IPS-11a (cell line): Measurements from ENCODE around the gene FARS2.

Experiments used
- H3K4me3 ChIP-seq: one replicate; pipeline ENCODE4 v1.5.1; 2013; ENCODE audit warnings: low read depth, low read length, control low read depth

Gene FARS2

DNA sequence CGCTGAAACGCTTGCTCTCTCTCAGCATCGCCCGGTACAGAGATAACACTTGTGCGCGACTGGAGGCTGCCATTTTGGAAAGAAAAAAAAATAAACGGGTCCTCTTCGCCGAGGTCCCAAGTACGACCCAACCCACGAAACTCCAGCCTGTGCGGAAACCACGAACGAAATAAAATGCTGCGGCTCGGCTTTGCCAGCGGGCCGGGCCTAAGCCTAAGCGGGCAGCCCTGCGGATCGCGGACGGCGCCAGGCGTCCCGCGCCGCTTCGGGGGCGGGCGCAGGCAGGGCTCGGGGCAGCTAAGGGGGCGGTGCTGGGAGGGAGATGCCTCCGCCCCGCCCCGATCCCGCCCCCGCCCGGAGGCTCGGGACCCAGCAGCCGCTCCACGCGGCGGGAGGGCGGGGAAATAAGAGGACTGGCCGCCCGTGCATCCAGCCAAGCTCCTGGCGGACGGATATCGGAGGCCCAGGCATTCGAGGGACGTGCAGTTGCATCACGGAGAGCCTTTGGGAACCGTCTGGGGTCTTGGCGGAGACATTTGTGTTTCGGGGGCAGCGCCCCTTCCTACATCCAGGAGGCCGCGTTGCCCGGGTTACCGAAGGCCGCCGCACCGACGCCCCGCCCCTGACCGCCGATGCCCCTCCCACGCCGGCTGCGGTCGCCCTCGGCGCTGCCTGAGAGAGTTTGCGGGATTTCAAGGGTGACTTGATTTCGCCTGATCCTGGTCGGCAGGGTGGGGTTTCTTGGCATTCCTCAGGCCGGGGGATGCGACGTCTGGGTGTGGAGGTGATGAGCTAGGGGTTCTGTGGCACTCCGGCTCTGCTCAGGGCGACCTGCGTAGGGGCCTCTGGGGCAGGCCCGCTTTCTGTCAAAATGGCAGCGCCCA lies at the start of gene FARS2, which contains the start of gene LYRM4:
TSS of gene FARS2 (plus strand) at position 853 of the 884 bp plus-strand sequence.
TSS of gene LYRM4 (minus strand) at position 290 of the 884 bp plus-strand sequence. CDS start at position 73, 217 bp downstream.
- peak within 1 kb of the TSS; percentile 87 for H3K4me3 ChIP-seq

- no peak overlapping the region for H3K4me3 ChIP-seq
Measured at GRCh38 chr6:5213836-5214235, 47.5 kb upstream of the FARS2 start.

GRCh38 chr6:5214570-5215052 lies 46.7 kb upstream of the FARS2 start:
- no peak overlapping the region for H3K4me3 ChIP-seq

DNA sequence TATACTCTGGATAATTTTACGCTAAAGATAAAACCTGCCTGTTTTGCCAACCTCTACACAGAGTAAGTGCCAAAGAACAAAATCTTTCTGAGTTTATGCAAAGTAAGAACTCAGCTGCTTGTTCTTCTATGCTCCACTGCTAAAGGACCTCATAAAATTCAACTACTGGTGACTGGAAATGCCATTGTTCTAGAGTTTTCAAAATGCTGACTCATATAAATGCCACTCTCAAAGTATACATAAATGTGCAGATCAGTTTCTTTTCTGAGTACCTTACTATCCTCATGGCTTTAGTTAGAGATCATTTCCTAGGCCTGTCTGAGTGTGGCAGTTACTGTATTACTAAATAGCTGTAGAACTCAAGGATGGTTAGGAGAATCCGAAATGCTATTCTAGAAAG lies 46.2 kb upstream of the FARS2 start:
- H3K4me3 ChIP-seq: no peak overlapping the region

GRCh38 chr6:5215799-5216198 lies 45.5 kb upstream of the FARS2 start:
- H3K4me3 ChIP-seq: no peak overlapping the region

DNA sequence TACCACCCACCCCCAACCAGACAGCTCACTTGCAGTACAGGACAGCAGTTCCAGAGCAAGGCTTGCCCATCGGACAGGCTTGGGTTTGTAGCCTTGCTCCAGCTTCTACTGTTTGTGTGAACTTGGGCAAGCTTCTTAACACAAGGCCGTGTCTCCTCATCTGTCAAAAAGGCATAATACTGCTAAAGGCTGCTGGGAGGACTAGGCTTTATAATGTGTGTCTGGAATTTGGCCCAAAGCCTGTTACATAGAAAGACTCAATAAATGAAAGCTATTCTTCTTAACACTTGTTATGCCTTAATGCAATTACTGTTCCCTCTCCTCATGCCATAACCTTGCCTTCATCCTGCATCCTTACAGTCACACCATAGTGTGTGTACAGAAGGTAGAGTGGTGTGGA lies 44.0 kb upstream of the FARS2 start:
- no peak overlapping the region for H3K4me3 ChIP-seq

- no peak overlapping the region for H3K4me3 ChIP-seq
Measured at GRCh38 chr6:5219011-5219691, 42.2 kb upstream of the FARS2 start.

DNA sequence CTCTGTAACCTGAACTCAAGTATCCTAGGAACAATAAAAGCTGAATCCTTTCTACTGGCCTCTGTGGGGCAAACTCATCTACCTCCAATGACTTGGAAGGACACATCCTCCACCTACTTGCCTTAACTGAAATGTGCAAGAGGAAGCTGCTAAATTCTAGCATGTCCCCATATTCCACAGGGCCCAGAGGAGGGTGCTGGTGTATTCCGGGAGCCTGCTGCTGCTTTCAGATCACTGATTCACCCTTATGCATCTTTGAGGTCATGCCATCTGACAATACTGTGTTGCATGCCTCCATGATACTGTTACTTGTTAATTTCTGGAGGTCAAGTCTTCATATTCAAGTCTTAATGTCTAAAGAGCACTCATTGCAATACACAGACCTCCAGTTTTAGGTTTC lies 40.9 kb upstream of the FARS2 start:
- H3K4me3 ChIP-seq: no peak overlapping the region

GRCh38 chr6:5223309-5223708 lies 38.0 kb upstream of the FARS2 start:
- H3K4me3 ChIP-seq: no peak overlapping the region

DNA sequence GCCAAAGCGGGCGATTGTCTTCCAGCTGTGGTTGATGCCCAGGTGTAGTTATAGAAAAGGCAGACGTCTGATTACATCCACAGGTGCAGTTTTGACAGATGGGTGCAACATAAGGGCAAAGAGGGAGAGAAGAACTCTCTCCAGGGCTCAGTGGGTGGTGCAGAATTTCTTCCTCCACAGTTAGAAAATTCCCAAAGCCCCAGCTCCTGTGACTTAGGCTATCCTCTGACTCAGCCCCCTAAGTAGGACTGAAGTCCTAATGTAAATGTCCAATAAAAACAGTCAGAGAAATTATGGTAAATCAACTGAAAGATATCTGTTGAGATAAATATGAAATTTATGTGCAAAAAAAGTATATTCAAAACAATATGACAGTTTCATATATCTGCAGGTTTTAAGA lies 32.0 kb upstream of the FARS2 start:
- H3K4me3 ChIP-seq: no peak overlapping the region

DNA sequence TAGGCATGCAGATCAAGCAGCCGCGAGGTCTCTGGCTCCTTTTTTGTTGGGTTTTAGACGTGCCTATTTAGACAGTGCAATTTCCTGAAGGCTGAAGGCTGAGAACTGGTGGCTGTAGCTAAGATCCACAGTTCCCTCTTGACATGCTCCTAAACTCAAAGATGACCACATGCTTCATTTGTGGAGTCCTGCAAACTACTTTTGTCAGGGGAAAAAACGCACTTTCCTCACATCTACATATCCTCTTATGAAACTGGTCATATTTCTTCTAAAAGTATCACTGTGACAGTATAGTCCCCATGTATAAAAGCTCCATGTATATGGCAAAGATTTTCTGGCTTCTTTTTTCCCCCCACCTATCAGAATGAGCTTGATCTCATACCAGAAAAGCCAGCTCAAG lies 31.2 kb upstream of the FARS2 start:
- no peak overlapping the region for H3K4me3 ChIP-seq

DNA sequence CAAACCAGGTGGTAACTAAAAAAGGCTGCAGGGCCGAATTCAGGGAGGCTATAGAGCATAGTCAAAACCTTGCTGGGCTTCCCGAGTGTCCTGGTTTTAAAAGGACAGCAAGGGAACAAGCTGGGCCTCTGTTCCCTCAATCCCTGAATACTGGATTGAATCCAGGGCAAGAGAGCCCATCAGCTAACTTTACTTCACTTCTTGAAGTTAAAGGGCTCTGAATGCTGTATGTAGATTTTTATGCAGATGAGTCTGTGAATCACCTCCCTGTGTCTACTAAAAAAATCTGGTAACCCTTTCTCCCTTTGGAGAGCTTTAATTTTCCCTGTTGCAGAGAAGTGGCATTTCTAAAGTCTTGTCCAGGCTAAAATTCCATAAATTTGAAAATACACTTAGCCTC lies 30.0 kb upstream of the FARS2 start:
- no peak overlapping the region for H3K4me3 ChIP-seq

DNA sequence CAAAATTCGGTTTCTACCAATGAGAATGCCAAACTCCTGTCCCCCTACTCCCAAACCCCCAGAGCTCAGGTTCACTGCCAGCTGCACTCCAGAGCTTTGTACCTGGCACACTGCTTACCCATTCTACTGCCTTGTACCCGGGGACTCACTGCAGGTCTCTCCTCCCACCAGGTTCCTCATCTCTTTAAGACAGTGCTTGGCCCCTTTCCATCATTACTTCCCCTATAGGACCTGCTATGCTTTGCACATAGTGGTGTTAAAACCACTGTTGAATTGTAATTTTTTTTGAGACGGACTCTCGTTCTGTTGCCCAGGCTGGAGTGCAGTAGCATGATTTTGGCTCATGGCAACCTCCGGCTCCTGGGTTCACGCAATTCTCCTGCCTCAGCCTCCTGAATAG lies 26.4 kb upstream of the FARS2 start:
- no peak overlapping the region for H3K4me3 ChIP-seq

GRCh38 chr6:5235830-5236229 lies 25.5 kb upstream of the FARS2 start:
- no peak overlapping the region for H3K4me3 ChIP-seq

- no peak overlapping the region for H3K4me3 ChIP-seq
Measured at GRCh38 chr6:5237805-5238204, 23.5 kb upstream of the FARS2 start.

- H3K4me3 ChIP-seq: no peak overlapping the region
Measured at GRCh38 chr6:5238336-5238735, 23.0 kb upstream of the FARS2 start.

GRCh38 chr6:5241252-5241651 lies 20.1 kb upstream of the FARS2 start:
- H3K4me3 ChIP-seq: no peak overlapping the region

DNA sequence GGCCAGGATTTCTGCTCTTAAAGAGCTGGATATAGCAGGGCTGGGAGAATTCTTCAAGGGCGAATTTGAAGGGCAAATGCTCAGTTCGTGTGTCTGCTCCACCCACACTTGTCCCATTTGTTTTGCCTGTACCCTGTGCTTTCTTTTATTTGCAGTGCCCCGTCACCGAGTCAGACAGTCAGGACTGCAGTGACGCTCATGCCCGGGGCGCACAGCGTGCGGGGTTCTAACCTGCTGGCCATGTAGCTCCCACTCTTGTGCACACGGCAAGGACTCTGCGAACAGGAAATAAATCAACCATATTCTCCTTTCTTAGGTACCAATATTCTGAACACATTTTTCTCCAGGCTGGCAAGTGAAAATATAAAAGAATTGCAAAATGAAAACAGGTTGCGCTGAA lies 18.2 kb upstream of the FARS2 start:
- no peak overlapping the region for H3K4me3 ChIP-seq

- no peak overlapping the region for H3K4me3 ChIP-seq
Measured at GRCh38 chr6:5246141-5247097, 14.9 kb upstream of the FARS2 start.

- H3K4me3 ChIP-seq: no peak overlapping the region
Measured at GRCh38 chr6:5247201-5247600, 14.1 kb upstream of the FARS2 start.
